Measurements from ENCODE around the gene RIN2.

RIN2 gene

GRCh38 chr20:19777315-19777714, 19.3 kb downstream of the RIN2 start:
- H3K4me3 ChIP-seq (ENCODE audit: low read depth, low read length): no peak overlapping the region
- TF ChIP-seq CTCF (IDR thresholded peaks at IDR 0.05; ENCODE audit: control insufficient read depth, extremely low read depth, insufficient read depth): no peak
- no peak for DNase-seq (ENCODE audit: low read depth)

GRCh38 chr20:19777981-19778380, 19.9 kb downstream of the RIN2 start:
- no peak overlapping the region for H3K4me3 ChIP-seq (ENCODE audit: low read depth, low read length)
- no peak for DNase-seq (ENCODE audit: low read depth)
- no peak for TF ChIP-seq CTCF (IDR thresholded peaks at IDR 0.05; ENCODE audit: control insufficient read depth, extremely low read depth, insufficient read depth)

- DNase-seq (ENCODE audit: low read depth): no peak
- no peak for TF ChIP-seq CTCF (IDR thresholded peaks at IDR 0.05; ENCODE audit: control insufficient read depth, extremely low read depth, insufficient read depth)
- H3K4me3 ChIP-seq (ENCODE audit: low read depth, low read length): no peak overlapping the region
Observed at GRCh38 chr20:19778404-19778803, 20.3 kb downstream of the RIN2 start.

- no peak for TF ChIP-seq CTCF (IDR thresholded peaks at IDR 0.05; ENCODE audit: control insufficient read depth, extremely low read depth, insufficient read depth)
Observed at GRCh38 chr20:19779634-19780033, 21.6 kb downstream of the RIN2 start.

GRCh38 chr20:19780261-19780660, 22.2 kb downstream of the RIN2 start:
- DNase-seq (ENCODE audit: low read depth): no peak
- no peak overlapping the region for H3K4me3 ChIP-seq (ENCODE audit: low read depth, low read length)
- TF ChIP-seq CTCF (IDR thresholded peaks at IDR 0.05; ENCODE audit: control insufficient read depth, extremely low read depth, insufficient read depth): no peak

More at GRCh38 chr20:19779634-19780033, 21.6 kb downstream of the RIN2 start:
- no peak for DNase-seq (ENCODE audit: low read depth)
- H3K4me3 ChIP-seq (ENCODE audit: low read depth, low read length): no peak overlapping the region

GRCh38 chr20:19781235-19781634, 23.2 kb downstream of the RIN2 start:
- DNase-seq (ENCODE audit: low read depth): no peak
- H3K4me3 ChIP-seq (ENCODE audit: low read depth, low read length): no peak overlapping the region
- no peak for TF ChIP-seq CTCF (IDR thresholded peaks at IDR 0.05; ENCODE audit: control insufficient read depth, extremely low read depth, insufficient read depth)

GRCh38 chr20:19782669-19783068, 24.6 kb downstream of the RIN2 start:
- TF ChIP-seq CTCF (IDR thresholded peaks at IDR 0.05; ENCODE audit: control insufficient read depth, extremely low read depth, insufficient read depth): no peak
- no peak for DNase-seq (ENCODE audit: low read depth)
- H3K4me3 ChIP-seq (ENCODE audit: low read depth, low read length): no peak overlapping the region

Measured in LNCaP clone FGC (cell line).